ENCODE results near the gene CDC14A.

GRCh38 chr1:100342348-100342747, 10.0 kb upstream of the CDC14A start:
- TF ChIP-seq POLR2AphosphoS5 (IDR thresholded peaks at IDR 0.05) (no peak), CTCF (IDR thresholded peaks at IDR 0.05 in 8 of 11, conservative IDR thresholded peaks at IDR 0.05 in 3 of 11) (no peak)
